Ishikawa (cell line): ENCODE results near the gene HERC2.

Experiments used
- CEBPB ChIP-seq: IDR thresholded peaks from 2 replicates; pipeline ENCODE4 v1.6.1; 2012
- CREB1 ChIP-seq: IDR thresholded peaks from 2 replicates; pipeline ENCODE4 v1.6.1; 2012; ENCODE audit warnings: low read depth
- EGR1 ChIP-seq: IDR thresholded peaks from 2 replicates; pipeline ENCODE4 v1.6.1; 2012
- EP300 ChIP-seq: IDR thresholded peaks from 2 replicates; pipeline ENCODE4 v1.6.1; 2012; ENCODE audit warnings: borderline replicate concordance
- FOXM1 ChIP-seq: IDR thresholded peaks from 2 replicates; pipeline ENCODE4 v1.6.1; 2012; ENCODE audit warnings: low read depth, borderline replicate concordance
- MAX ChIP-seq: IDR thresholded peaks from 2 replicates; pipeline ENCODE4 v1.6.1; 2012
- NFIC ChIP-seq: IDR thresholded peaks from 2 replicates; pipeline ENCODE4 v1.6.1; 2012
- RAD21 ChIP-seq: IDR thresholded peaks from 2 replicates; pipeline ENCODE4 v1.6.1; 2012; ENCODE audit warnings: low read depth
- REST ChIP-seq: IDR thresholded peaks from 2 replicates; pipeline ENCODE4 v1.6.1; 2012; ENCODE audit warnings: low read depth, mild to moderate bottlenecking
- TAF1 ChIP-seq: IDR thresholded peaks from 2 replicates; pipeline ENCODE4 v1.6.1; 2012; ENCODE audit warnings: low read depth, mild to moderate bottlenecking
- TCF12 ChIP-seq: IDR thresholded peaks from 2 replicates; pipeline ENCODE4 v1.6.1; 2012; ENCODE audit warnings: low read depth
- TEAD4 ChIP-seq: IDR thresholded peaks from 2 replicates; pipeline ENCODE4 v1.6.1; 2012
- USF1 ChIP-seq: IDR thresholded peaks from 2 replicates; pipeline ENCODE4 v1.6.1; 2012
- YY1 ChIP-seq: IDR thresholded peaks from 2 replicates; pipeline ENCODE4 v1.6.1; 2012; ENCODE audit warnings: low read depth
- ZBTB7A ChIP-seq: IDR thresholded peaks from 2 replicates; pipeline ENCODE4 v1.6.1; 2012; ENCODE audit warnings: low read depth

Gene HERC2

GRCh38 chr15:28068930-28069329 lies 253.0 kb downstream of the HERC2 start:
- TF ChIP-seq MAX (no peak), CREB1 (no peak), USF1 (no peak)

- TF ChIP-seq RAD21 (no peak), MAX (no peak), EP300 (no peak), TEAD4 (no peak), NFIC (no peak), YY1 (no peak), REST (no peak), TAF1 (no peak), ZBTB7A (no peak), CREB1 (no peak), FOXM1 (no peak), TCF12 (no peak), USF1 (no peak), EGR1 (no peak), CEBPB (no peak)
Observed at GRCh38 chr15:28066231-28066630, 255.7 kb downstream of the HERC2 start.
